Inflammatory macrophage (primary cell): ENCODE data around the gene UBA1.

Source experiments
- DNase-seq, 2 donors: peaks; one replicate each; pipeline ENCODE4 v3.0.0-alpha.2; 2020 to 2022

UBA1 gene

GRCh38 chrX:47189906-47190305, 3.7 kb upstream of the UBA1 start:
- DNase-seq: no peak

DNA sequence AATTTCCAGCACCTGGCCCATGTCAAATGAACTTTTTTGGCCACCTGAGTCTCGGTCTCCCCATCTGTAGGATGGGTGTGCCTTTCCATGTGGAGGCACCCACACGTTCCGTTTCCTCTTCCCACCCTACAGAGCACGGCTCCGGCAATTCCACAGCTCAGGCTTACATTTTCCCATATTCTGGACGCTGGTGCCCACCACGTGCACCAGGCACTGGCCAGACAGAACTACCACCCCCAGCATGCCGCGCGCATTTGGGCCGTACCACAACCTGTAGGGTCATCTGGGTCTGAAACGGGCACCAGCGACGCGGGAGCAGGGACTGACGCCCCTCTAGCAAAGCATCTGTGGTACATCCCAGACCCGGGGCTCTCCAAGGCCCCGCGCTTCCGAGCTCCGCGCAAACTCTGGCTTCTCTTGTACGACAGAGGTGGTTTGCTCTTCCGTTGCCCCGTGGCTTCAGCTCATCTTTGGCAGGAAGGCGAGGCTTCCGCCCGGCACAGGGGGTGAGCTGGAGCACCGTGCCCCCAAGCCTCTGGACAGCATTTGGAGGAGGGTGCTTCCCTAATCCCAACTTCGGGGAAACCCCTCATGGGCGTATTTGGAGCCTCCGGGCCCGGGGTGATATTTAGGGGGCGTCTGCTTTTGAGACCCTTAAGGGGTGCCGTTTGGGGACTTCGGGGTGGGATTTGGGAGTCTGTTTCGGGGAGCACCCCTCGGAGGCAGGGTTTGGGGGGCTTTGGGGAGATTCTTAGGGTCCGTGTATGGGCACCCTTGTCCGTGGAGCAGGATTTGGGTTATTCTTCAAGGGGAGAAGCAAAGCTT, 3.0 kb upstream of the UBA1 start:
- peak; percentile 79 to 84 for DNase-seq

- no peak for DNase-seq
Observed at GRCh38 chrX:47191331-47191730, 2.3 kb upstream of the UBA1 start.

- DNase-seq: no peak
Observed at GRCh38 chrX:47191806-47192401, 1.7 kb upstream of the UBA1 start.

GRCh38 chrX:47194194-47194787, 662 bp downstream of the UBA1 start:
- DNase-seq: no peak

- no peak for DNase-seq
Observed at GRCh38 chrX:47196098-47196497, 2.5 kb downstream of the UBA1 start.

DNA sequence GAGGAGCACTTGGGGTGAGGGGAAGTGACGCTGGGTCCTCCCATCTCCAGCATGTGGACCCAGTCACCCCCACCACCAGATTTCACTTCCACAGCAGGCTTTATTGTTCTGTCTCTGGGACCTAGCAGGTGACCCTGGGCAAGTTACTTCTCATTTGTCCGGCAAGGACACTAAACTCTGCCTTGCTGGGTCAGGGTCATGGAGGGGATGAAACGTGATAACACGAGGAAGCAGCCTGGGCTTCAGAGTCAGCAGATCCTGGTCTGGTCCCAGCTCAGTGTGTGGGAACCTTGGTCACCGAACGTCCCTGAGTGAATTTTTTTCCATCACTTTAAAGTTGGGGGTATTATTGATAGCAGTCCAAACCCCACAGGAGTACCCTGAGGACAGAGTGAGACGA, 3.9 kb downstream of the UBA1 start:
- DNase-seq: no peak

DNA sequence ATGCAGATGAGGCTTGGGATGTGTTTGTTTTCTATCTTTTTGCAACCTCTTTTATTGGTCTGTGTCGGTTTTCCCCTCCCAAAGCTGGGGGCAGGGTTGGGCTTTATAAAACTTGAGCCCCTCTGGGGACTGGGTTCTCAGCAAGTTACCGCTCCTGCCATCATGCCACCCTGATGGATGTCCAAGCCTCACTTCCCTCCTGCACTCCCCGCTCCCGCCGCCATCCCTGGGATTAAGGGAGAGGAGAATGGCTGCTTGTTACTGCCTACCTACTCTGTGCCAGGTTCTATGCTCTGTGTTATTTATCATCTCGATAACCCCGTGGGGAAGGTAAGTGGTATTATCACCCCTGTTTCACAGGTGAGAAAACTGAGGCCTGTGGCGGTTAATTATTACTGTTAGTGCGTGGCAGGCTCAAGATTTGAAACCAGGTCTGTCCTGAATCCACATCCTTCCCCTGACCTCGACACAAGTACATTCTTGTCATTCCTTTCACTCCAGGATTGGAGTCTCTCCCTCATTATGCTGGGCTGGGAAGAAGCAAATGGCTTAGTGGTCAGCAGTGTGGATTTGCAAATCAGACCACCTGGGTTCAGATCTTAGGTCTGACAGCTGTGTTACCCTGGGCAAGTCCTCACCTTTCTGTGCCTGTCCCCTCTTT, 4.5 kb downstream of the UBA1 start:
- DNase-seq: no peak

DNA sequence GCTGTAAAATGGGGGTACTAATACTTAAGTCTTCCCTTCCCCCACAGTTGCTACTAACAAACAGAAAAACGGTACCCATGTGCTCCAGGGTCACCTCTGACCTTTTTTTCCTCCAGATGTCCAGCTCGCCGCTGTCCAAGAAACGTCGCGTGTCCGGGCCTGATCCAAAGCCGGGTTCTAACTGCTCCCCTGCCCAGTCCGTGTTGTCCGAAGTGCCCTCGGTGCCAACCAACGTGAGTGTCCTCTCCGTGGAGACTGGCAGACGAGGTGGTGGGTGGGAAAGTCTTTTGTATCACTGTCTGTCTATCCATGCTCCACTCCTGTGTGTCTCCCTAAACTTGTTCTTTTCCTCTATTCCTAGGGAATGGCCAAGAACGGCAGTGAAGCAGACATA, 5.1 kb downstream of the UBA1 start:
- DNase-seq: no peak

DNA sequence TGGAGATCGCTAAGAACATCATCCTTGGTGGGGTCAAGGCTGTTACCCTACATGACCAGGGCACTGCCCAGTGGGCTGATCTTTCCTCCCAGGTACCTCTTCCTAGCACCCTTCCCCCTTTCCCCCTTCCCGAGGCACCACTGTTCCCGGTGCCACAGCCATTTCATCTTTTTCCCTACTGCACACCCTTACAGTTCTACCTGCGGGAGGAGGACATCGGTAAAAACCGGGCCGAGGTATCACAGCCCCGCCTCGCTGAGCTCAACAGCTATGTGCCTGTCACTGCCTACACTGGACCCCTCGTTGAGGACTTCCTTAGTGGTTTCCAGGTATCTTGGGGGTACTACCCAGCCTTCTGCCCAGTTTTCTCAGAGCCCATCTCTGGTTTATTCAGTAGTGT, 5.7 kb downstream of the UBA1 start:
- DNase-seq: no peak

DNA sequence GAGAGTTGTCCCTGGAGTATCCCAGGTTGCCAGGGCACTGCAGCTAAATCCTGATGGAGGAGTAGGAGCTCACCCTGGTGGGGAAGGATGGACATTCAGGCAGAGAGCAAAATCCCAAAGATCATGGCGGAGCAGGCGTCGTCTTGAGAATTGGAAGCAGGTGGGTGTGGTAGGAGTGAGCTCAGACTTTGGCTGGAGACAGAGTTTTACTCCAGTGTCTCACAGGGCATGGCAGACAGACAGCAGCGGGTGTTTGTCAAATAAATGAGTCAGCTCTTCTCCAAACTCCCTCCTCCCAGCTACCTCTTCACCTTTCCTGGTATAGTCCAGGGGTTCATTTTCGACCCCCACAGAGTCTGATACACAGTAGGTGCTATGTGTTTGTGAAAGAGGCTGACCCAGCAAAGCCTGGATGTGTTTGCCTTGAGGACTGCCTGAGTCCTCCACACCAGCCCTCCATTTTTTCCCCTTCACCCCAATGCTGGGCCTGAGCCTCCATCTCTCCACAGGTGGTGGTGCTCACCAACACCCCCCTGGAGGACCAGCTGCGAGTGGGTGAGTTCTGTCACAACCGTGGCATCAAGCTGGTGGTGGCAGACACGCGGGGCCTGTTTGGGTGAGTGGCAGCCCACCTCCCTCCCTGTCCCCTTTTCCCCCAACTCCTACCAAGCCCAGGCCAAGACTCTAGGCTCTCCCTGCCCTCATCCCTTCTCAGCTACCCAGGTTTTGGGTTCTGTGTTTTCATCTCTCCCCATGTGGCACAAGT, 6.9 kb downstream of the UBA1 start:
- DNase-seq: no peak

DNA sequence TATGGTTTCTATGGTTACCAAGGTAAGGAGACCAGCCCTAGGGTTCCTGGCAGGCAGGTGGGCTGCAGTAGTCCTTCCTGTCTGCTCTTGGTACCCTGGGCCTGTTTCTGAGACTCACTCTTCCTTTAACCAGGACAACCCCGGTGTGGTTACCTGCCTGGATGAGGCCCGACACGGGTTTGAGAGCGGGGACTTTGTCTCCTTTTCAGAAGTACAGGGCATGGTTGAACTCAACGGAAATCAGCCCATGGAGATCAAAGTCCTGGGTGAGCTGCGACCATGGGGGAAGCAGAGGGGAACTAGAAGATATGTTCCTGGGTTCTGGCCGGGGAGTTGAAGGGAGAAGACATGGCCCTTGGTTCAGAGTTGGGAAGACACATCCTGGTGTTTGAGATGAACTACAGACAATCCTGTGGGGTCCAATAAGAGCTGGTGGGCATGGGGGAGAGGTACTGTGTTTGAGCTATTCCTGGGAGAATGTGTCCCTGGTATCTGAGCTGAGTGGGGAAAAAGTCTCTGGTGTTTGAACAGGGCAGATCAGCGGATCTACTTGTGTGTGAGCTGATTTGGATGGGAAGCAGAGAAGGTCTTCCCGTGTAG, 7.8 kb downstream of the UBA1 start:
- no peak for DNase-seq

- no peak for DNase-seq
Observed at GRCh38 chrX:47202316-47202715, 8.7 kb downstream of the UBA1 start.

GRCh38 chrX:47202877-47203276, 9.2 kb downstream of the UBA1 start:
- no peak for DNase-seq

- DNase-seq: no peak
Observed at GRCh38 chrX:47204970-47205369, 11.3 kb downstream of the UBA1 start.

- no peak for DNase-seq
Observed at GRCh38 chrX:47206316-47206715, 12.7 kb downstream of the UBA1 start.

DNA sequence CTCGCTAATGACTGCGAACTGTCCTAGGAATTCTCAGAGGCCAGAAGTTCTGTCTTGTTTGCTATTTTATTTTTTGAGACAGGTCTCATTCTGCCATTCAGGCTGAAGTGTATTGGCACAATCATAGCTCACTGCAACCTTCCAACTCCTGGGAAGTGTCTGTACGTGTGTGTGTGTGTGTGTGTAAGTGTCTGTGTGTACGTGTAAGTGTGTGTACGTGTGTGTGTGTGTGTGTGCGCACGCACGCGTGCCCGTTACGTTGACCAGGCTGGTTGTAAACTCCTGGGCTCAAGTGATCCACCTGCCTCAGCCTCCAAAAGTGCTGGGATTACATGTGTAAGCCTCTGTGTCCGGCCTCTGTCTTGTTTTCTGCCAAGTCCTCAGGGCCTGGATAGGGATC, 14.5 kb downstream of the UBA1 start:
- DNase-seq: no peak

GRCh38 chrX:47209508-47210238, 16.0 kb downstream of the UBA1 start:
- DNase-seq: no peak

- DNase-seq: no peak
Observed at GRCh38 chrX:47210661-47211425, 17.2 kb downstream of the UBA1 start.

GRCh38 chrX:47212381-47213293, 19.0 kb downstream of the UBA1 start:
- DNase-seq: no peak
